RWPE2 (cell line): ENCODE data around the gene SYT17.
A peak's percentile ranks its signal among the peaks of the same experiment; 100 is the strongest.

Source experiments
- ATAC-seq: fragments of 200-7000 bp; cut with Tn5 transposase; 3 replicates; pipeline ENCODE4 v1.9.1; 2021; ENCODE audit warnings: low read depth
- DNase-seq: peaks from one replicate; pipeline ENCODE4 v3.0.0-alpha.2; 2020; ENCODE audit warnings: low spot score
- H3K27ac ChIP-seq: fragments of 450-650 bp; 2 replicates; pipeline ENCODE4 v1.5.1; 2017; ENCODE audit warnings: mild to moderate bottlenecking; ENCODE audit not compliant: poor library complexity, severe bottlenecking
- H3K27me3 ChIP-seq: fragments of 250-450 bp; sonication (Bioruptor Pico); 2 replicates; pipeline ENCODE4 v1.5.1; 2021; ENCODE audit warnings: mild to moderate bottlenecking, moderate library complexity; ENCODE audit not compliant: insufficient read depth, poor library complexity, severe bottlenecking
- H3K36me3 ChIP-seq: fragments of 250-450 bp; sonication (Bioruptor Pico); 2 replicates; pipeline ENCODE4 v1.5.1; 2020; ENCODE audit warnings: low read depth, mild to moderate bottlenecking, moderate library complexity
- H3K4me1 ChIP-seq: fragments of 250-450 bp; sonication (Bioruptor Pico); 2 replicates; pipeline ENCODE4 v1.5.1; 2021; ENCODE audit warnings: mild to moderate bottlenecking, moderate library complexity; ENCODE audit not compliant: insufficient read depth, poor library complexity, severe bottlenecking
- H3K4me3 ChIP-seq: fragments of 250-450 bp; sonication (Bioruptor Pico); 2 replicates; pipeline ENCODE4 v1.5.1; 2021; ENCODE audit warnings: mild to moderate bottlenecking, moderate library complexity; ENCODE audit not compliant: severe bottlenecking
- H3K9me3 ChIP-seq: fragments of 250-450 bp; sonication (Bioruptor Pico); 2 replicates; pipeline ENCODE4 v1.5.1; 2021; ENCODE audit warnings: mild to moderate bottlenecking, moderate library complexity; ENCODE audit not compliant: severe bottlenecking
- CTCF ChIP-seq: fragments of 450-650 bp; IDR thresholded peaks from one replicate; pipeline ENCODE4 v1.5.1; 2017; ENCODE audit warnings: mild to moderate bottlenecking, moderate library complexity; ENCODE audit not compliant: poor library complexity, severe bottlenecking

Gene SYT17

GRCh38 chr16:19225651-19226050 is 57.6 kb downstream of the SYT17 start:
- H3K9me3 ChIP-seq: no peaks in the 10 kb centered on the region
- no peak overlapping the region for H3K4me3 ChIP-seq
- H3K4me1 ChIP-seq: no peaks in the 10 kb centered on the region
- no peak for ATAC-seq
- H3K27me3 ChIP-seq: no peaks in the 10 kb centered on the region
- peaks cover 14% of the 10 kb centered on the region for H3K36me3 ChIP-seq
- TF ChIP-seq CTCF: no peak
- DNase-seq: no peak
- H3K27ac ChIP-seq: no peak overlapping the region

GRCh38 chr16:19227643-19228042 is 59.6 kb downstream of the SYT17 start:
- Histone ChIP-seq H3K4me1 (no peaks in the 10 kb centered on the region), H3K36me3 (peaks cover 14% of the 10 kb centered on the region), H3K27ac (peak overlapping the region; percentile 18), H3K9me3 (no peaks in the 10 kb centered on the region), H3K27me3 (no peaks in the 10 kb centered on the region), H3K4me3 (no peak overlapping the region)
- no peak for TF ChIP-seq CTCF
- ATAC-seq (no peak), DNase-seq (no peak)

- H3K4me3 ChIP-seq: no peak overlapping the region
- peaks cover 14% of the 10 kb centered on the region for H3K36me3 ChIP-seq
- H3K27ac ChIP-seq: peak overlapping the region; percentile 18
- ATAC-seq (peak; percentile 46; the same call in 2 of the 3 replicates), DNase-seq (no peak)
- H3K4me1 ChIP-seq: no peaks in the 10 kb centered on the region
- H3K27me3 ChIP-seq: no peaks in the 10 kb centered on the region
- no peak for TF ChIP-seq CTCF
- H3K9me3 ChIP-seq: no peaks in the 10 kb centered on the region
Observed at GRCh38 chr16:19228052-19228451, 60.0 kb downstream of the SYT17 start.

- Histone ChIP-seq H3K9me3 (no peaks in the 10 kb centered on the region), H3K27me3 (no peaks in the 10 kb centered on the region), H3K27ac (no peak overlapping the region), H3K36me3 (peaks cover 14% of the 10 kb centered on the region), H3K4me3 (no peak overlapping the region), H3K4me1 (no peaks in the 10 kb centered on the region)
- ATAC-seq: no peak
- no peak for DNase-seq
- TF ChIP-seq CTCF: no peak
Observed at GRCh38 chr16:19228575-19228974, 60.5 kb downstream of the SYT17 start.

GRCh38 chr16:19230575-19230974 is 62.5 kb downstream of the SYT17 start:
- no peaks in the 10 kb centered on the region for H3K27me3 ChIP-seq
- DNase-seq: no peak
- no peaks in the 10 kb centered on the region for H3K4me1 ChIP-seq
- TF ChIP-seq CTCF: no peak
- H3K9me3 ChIP-seq: no peaks in the 10 kb centered on the region
- H3K36me3 ChIP-seq: peaks cover 2% of the 10 kb centered on the region; the same call in 1 of the 2 replicates
- no peak for ATAC-seq
- H3K4me3 ChIP-seq: no peak overlapping the region
- H3K27ac ChIP-seq: no peak overlapping the region
